ENCODE data around the gene GNAS-AS1.

- TF ChIP-seq POLR2A (IDR thresholded peaks at IDR 0.05) (no peak), POLR2AphosphoS5 (IDR thresholded peaks at IDR 0.05) (no peak)
- TF ChIP-seq, protein P1, sequence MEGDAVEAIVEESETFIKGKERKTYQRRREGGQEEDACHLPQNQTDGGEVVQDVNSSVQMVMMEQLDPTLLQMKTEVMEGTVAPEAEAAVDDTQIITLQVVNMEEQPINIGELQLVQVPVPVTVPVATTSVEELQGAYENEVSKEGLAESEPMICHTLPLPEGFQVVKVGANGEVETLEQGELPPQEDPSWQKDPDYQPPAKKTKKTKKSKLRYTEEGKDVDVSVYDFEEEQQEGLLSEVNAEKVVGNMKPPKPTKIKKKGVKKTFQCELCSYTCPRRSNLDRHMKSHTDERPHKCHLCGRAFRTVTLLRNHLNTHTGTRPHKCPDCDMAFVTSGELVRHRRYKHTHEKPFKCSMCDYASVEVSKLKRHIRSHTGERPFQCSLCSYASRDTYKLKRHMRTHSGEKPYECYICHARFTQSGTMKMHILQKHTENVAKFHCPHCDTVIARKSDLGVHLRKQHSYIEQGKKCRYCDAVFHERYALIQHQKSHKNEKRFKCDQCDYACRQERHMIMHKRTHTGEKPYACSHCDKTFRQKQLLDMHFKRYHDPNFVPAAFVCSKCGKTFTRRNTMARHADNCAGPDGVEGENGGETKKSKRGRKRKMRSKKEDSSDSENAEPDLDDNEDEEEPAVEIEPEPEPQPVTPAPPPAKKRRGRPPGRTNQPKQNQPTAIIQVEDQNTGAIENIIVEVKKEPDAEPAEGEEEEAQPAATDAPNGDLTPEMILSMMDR (IDR thresholded peaks at IDR 0.05): no peak
Measured at GRCh38 chr20:58894652-58895447, 44.1 kb upstream of the GNAS-AS1 start.
